HepG2 (cell line): ENCODE data around the gene SLC26A3. TPM values are rescaled to one million over a fixed set of nuclear protein-coding genes. Genes with fewer than 3 reads are reported as not detected.

Experiments used
- ATAC-seq: fragments of 200-7000 bp; cut with Tn5 transposase; 3 replicates; pipeline ENCODE4 v1.9.1; 2020; ENCODE audit warnings: mild to moderate bottlenecking, moderate library complexity
- BruUV-seq: library from RNA; stranded (reverse); fragments of 400-500 nt; replicated peaks from 2 replicates; lab custom pipeline; 2021; lab: Mats Ljungman, UMichigan
- CTCF ChIA-PET: fragments of 300-600 bp; formaldehyde crosslinking; extraction: SDS; loops from one replicate; lab custom pipeline; 2021; ENCODE audit warnings: low total read pairs, inconsistent platforms, low intra/inter-chr PET ratio; lab: Yijun Ruan, JAX
- POLR2A ChIA-PET: fragments of 350-600 bp; sonication (Branson Sonifier 250); formaldehyde crosslinking; loops from one replicate; lab custom pipeline; 2020; ENCODE audit warnings: antibody characterized with exemption, inconsistent platforms; lab: Yijun Ruan, JAX
- DNase-seq: peaks from one replicate; pipeline ENCODE4 v3.0.0-alpha.2; 2015; ENCODE audit warnings: low spot score
- FAIRE-seq: peaks from 3 replicates; lab custom pipeline; 2011; peaks lifted over from hg19 to GRCh38; lab: Jason Lieb, UNC
- H2AFZ ChIP-seq: one replicate; pipeline ENCODE4 v1.6.1; 2011; ENCODE audit warnings: low read length, inconsistent platforms
- H3K27ac ChIP-seq: fragments of 300-600 bp; 3 replicates; pipeline ENCODE4 v1.8.0; 2011; ENCODE audit warnings: mixed run types, mild to moderate bottlenecking, mixed read lengths, low read length, inconsistent platforms; ENCODE audit not compliant: insufficient read depth; ENCODE audit errors: extremely low read length
- H3K27me3 ChIP-seq, 2 experiments: fragments of 200-600 bp in 1 of 2; 2 replicates in 1 of 2; 3 replicates in 1 of 2; pipeline versions ENCODE4 v1.6.0 to v1.8.0; 2011; ENCODE audit warnings: low read length in 2 of 2, mild to moderate bottlenecking in 2 of 2, moderate library complexity in 2 of 2, inconsistent platforms in 1 of 2; ENCODE audit not compliant: insufficient read depth in 2 of 2, control insufficient read depth in 1 of 2
- H3K36me3 ChIP-seq, 2 experiments: fragments of 200-600 bp in 1 of 2; replicated peaks in 1 of 2; 2 replicates in 1 of 2; 3 replicates in 1 of 2; pipeline versions ENCODE4 v1.5.1 to v1.8.0; 2011; ENCODE audit warnings: low read length in 2 of 2, inconsistent platforms in 1 of 2; ENCODE audit not compliant: insufficient read depth in 2 of 2, control insufficient read depth in 1 of 2
- H3K4me1 ChIP-seq: 2 replicates; pipeline ENCODE4 v1.5.1; 2012; ENCODE audit warnings: low read length, inconsistent platforms; ENCODE audit not compliant: insufficient read depth
- H3K4me2 ChIP-seq: 2 replicates; pipeline ENCODE4 v1.6.0; 2011; ENCODE audit warnings: low read depth, low read length, inconsistent platforms
- H3K4me3 ChIP-seq, 3 experiments: fragments of 200-600 bp in 1 of 3; sonication (generic), shearing (Covaris generic) in 1 of 3; replicated peaks in 1 of 3; 2 replicates each; pipeline ENCODE4 v1.5.1; 2011 to 2016; ENCODE audit warnings: low read length in 3 of 3, inconsistent platforms in 2 of 3, low read depth in 2 of 3, mild to moderate bottlenecking in 2 of 3, control low read depth in 1 of 3, mixed read lengths in 1 of 3; ENCODE audit not compliant: insufficient read depth in 1 of 3
- H3K79me2 ChIP-seq: one replicate; pipeline ENCODE4 v1.6.1; 2011; ENCODE audit warnings: low read length, inconsistent platforms; ENCODE audit not compliant: insufficient read depth
- H3K9ac ChIP-seq: 2 replicates; pipeline ENCODE4 v1.6.0; 2011; ENCODE audit warnings: mild to moderate bottlenecking, low read depth, low read length, inconsistent platforms; ENCODE audit not compliant: insufficient read depth
- H3K9me3 ChIP-seq: 2 replicates; pipeline ENCODE4 v1.5.1; 2012; ENCODE audit warnings: mild to moderate bottlenecking, low read length
- H4K20me1 ChIP-seq: 2 replicates; pipeline ENCODE4 v1.6.0; 2011; ENCODE audit warnings: inconsistent platforms, mild to moderate bottlenecking, low read length, moderate library complexity; ENCODE audit not compliant: insufficient read depth
- ETV6 ChIP-seq: sonication (generic); formaldehyde crosslinking; conservative IDR thresholded peaks from 2 replicates; pipeline ENCODE4 v1.4.0; 2020; ENCODE audit warnings: missing genetic modification reagents
- IKZF4 ChIP-seq: sonication (generic); formaldehyde crosslinking; IDR thresholded peaks from 2 replicates; pipeline ENCODE4 v1.5.1; 2020; ENCODE audit warnings: borderline replicate concordance, mild to moderate bottlenecking, low read depth, missing genetic modification reagents; ENCODE audit errors: not compliant biosample characterization
- MYNN ChIP-seq: sonication (generic); formaldehyde crosslinking; IDR thresholded peaks from 2 replicates; pipeline ENCODE4 v1.4.0; 2020; ENCODE audit warnings: mild to moderate bottlenecking, low read depth, missing genetic modification reagents
- NFIC ChIP-seq: IDR thresholded peaks from 2 replicates; pipeline ENCODE4 v1.6.1; 2012; ENCODE audit warnings: mild to moderate bottlenecking, low read length, inconsistent platforms
- NR2F2 ChIP-seq: IDR thresholded peaks from 2 replicates; pipeline ENCODE4 v1.6.1; 2012; ENCODE audit warnings: low read depth, inconsistent platforms, borderline replicate concordance
- PITX1 ChIP-seq: sonication (generic); formaldehyde crosslinking; IDR thresholded peaks from 2 replicates; pipeline ENCODE4 v1.5.1; 2020; ENCODE audit warnings: mild to moderate bottlenecking, missing genetic modification reagents
- SMARCE1 ChIP-seq: fragments of 450-650 bp; IDR thresholded peaks from 2 replicates; pipeline ENCODE4 v1.6.1; 2017; ENCODE audit warnings: borderline replicate concordance
- SP2 ChIP-seq: sonication (generic); formaldehyde crosslinking; IDR thresholded peaks from 2 replicates; pipeline ENCODE4 v1.5.1; 2020; ENCODE audit warnings: mild to moderate bottlenecking, missing genetic modification reagents
- ZC3H4 ChIP-seq: sonication (generic); formaldehyde crosslinking; IDR thresholded peaks from 2 replicates; pipeline ENCODE4 v1.4.0; 2020; ENCODE audit warnings: missing genetic modification reagents, borderline replicate concordance
- ZNF343 ChIP-seq: sonication (generic); formaldehyde crosslinking; IDR thresholded peaks from 2 replicates; pipeline ENCODE4 v1.4.0; 2020; ENCODE audit warnings: mild to moderate bottlenecking, missing genetic modification reagents
- ZZZ3 ChIP-seq: sonication (generic); formaldehyde crosslinking; IDR thresholded peaks from 2 replicates; pipeline ENCODE4 v1.4.0; 2020; ENCODE audit warnings: missing genetic modification reagents, mild to moderate bottlenecking, borderline replicate concordance
- WGBS: methylation state at CpG from one replicate; pipeline ENCODE4 v1.1.6; 2017; ENCODE audit warnings: low lambda C conversion rate; 5-methylcytosine and 5-hydroxymethylcytosine counted together
- in situ Hi-C: cut with HindIII; loops from 2 replicates; pipeline ENCODE4 v1.10.0; 2017; ENCODE audit warnings: low pct_unique_long_range_greater_than_20kb; ENCODE audit not compliant: extremely low pct_ligation_motif_present
- intact Hi-C: fragments of 100-400 bp; cut with micrococcal nuclease; formaldehyde crosslinking; loops from one replicate; pipeline ENCODE4 v1.10.0; 2022; ENCODE audit not compliant: unreplicated experiment
- polyA plus RNA-seq, 8 experiments: library from polyadenylated mRNA; depleted of rRNA in 3 of 8; stranded (reverse) in 7 of 8; unstranded in 1 of 8; fragments of >200 nt; fragmentation: Illumina TruSeq in 4 of 8; extraction: Trizol in 4 of 8; gene quantifications; 2 replicates each; pipeline versions ENCODE4 v1.2.1 to v1.2.3, GENCODE V29; 2011 to 2016; ENCODE audit warnings: low read depth in 4 of 8, missing spikeins in 1 of 8, mixed read lengths in 1 of 8; ENCODE audit not compliant: insufficient read depth in 1 of 8
- total RNA-seq, 5 experiments: library from RNA; depleted of rRNA; stranded (reverse); fragments of >200 nt; fragmentation: Illumina TruSeq; extraction: Trizol; gene quantifications; 2 replicates each; pipeline ENCODE4 v1.2.3, GENCODE V29; 2016; ENCODE audit warnings: low read depth in 1 of 5
- TF ChIP-seq, protein P1 (sequence below): sonication (generic); formaldehyde crosslinking; IDR thresholded peaks from 2 replicates; pipeline ENCODE4 v1.4.0; 2020; ENCODE audit warnings: missing genetic modification reagents
- TF ChIP-seq, protein P2 (sequence below): sonication (generic); formaldehyde crosslinking; IDR thresholded peaks from 2 replicates; pipeline ENCODE4 v1.4.0; 2020; ENCODE audit warnings: missing genetic modification reagents

SLC26A3 gene
- total and polyA plus RNA-seq, 2 of the 13 experiments (the other 11 are each of a cell fraction or from before 2014, with no cell fraction given), result 0.11 to 0.30 TPM

DNA sequence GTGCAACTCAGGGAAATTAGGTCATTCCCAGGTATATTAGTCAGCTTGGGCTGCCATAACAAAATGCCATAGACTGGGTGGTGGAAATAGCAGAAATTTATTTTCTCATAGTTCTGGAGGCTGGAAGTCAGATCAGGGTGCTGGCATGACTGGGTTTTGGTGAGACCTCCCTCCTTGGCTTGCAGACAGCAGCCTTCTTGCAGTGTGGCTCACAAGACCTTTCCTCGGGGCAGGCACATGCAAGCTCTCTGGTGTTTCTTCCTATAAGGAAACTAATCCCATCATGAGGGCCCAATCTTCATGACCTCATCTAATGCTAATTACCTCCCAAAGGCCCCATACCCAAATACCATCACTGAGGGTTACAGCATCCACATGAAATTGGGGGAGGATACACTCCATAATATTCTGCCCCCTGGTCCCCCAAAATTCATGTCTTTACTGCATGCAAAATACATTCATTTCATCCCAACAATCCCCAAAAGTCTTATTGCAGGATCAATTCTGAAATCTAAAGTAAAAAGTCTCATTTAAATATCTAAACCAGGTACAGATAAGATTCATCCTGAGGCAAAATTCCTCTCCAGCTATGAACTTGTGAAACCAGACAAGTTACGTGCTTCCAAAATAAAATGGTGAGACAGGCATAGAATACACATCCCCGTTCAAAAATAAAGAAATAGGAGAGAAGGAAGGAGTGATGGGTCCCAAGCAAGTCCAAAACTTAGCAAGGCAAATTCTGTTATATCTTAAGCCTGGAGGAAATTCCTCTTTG lies 76.5 kb downstream of the SLC26A3 start:
- no peak overlapping the region for H2AFZ ChIP-seq
- DNase-seq, result no peak
- no peaks in the 10 kb centered on the region for H4K20me1 ChIP-seq
- no peak for TF ChIP-seq ZZZ3 (CRISPR knock-in tag)
- TF ChIP-seq SMARCE1, result no peak
- no peak for TF ChIP-seq NR2F2
- TF ChIP-seq NFIC, result no peak
- no peak for TF ChIP-seq ZC3H4 (CRISPR knock-in tag)
- no peak for TF ChIP-seq IKZF4 (CRISPR knock-in tag)
- no peak for TF ChIP-seq PITX1 (CRISPR knock-in tag)
- no peak for TF ChIP-seq SP2 (CRISPR knock-in tag)
- TF ChIP-seq, protein P1, sequence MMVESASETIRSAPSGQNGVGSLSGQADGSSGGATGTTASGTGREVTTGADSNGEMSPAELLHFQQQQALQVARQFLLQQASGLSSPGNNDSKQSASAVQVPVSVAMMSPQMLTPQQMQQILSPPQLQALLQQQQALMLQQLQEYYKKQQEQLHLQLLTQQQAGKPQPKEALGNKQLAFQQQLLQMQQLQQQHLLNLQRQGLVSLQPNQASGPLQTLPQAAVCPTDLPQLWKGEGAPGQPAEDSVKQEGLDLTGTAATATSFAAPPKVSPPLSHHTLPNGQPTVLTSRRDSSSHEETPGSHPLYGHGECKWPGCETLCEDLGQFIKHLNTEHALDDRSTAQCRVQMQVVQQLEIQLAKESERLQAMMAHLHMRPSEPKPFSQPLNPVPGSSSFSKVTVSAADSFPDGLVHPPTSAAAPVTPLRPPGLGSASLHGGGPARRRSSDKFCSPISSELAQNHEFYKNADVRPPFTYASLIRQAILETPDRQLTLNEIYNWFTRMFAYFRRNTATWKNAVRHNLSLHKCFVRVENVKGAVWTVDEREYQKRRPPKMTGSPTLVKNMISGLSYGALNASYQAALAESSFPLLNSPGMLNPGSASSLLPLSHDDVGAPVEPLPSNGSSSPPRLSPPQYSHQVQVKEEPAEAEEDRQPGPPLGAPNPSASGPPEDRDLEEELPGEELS (CRISPR knock-in tag), result no peak
- no peak for TF ChIP-seq MYNN (CRISPR knock-in tag)
- TF ChIP-seq, protein P2, sequence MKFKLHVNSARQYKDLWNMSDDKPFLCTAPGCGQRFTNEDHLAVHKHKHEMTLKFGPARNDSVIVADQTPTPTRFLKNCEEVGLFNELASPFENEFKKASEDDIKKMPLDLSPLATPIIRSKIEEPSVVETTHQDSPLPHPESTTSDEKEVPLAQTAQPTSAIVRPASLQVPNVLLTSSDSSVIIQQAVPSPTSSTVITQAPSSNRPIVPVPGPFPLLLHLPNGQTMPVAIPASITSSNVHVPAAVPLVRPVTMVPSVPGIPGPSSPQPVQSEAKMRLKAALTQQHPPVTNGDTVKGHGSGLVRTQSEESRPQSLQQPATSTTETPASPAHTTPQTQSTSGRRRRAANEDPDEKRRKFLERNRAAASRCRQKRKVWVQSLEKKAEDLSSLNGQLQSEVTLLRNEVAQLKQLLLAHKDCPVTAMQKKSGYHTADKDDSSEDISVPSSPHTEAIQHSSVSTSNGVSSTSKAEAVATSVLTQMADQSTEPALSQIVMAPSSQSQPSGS, result no peak
- no peak for TF ChIP-seq ZNF343
- TF ChIP-seq ETV6 (CRISPR knock-in tag), result no peak
- TF ChIP-seq, all 625 proteins: peak for 0
- BruUV-seq, result no TSS peak
- 18% methylated on average over 3 of the region's 3 CpGs for WGBS
- ChIA-PET POLR2A (no interaction called here), CTCF (no interaction called here)
- Histone ChIP-seq H3K4me1 (no peaks in the 10 kb centered on the region), H3K9ac (no peak overlapping the region), H3K9me3 (no peaks in the 10 kb centered on the region), H3K27me3 (no peaks in the 10 kb centered on the region; a peak in 1 of 5 replicates), H3K4me3 (no peak overlapping the region), H3K79me2 (no peaks in the 10 kb centered on the region), H3K27ac (no peak overlapping the region), H3K4me2 (no peak overlapping the region), H3K36me3 (no peaks in the 10 kb centered on the region)
- intact Hi-C loops, result loop anchor here (5.0 to 10.0 kb wide), 3 partner anchors 144 to 932 kb away; partner anchors contain the start of gene BCAP29
- FAIRE-seq (no peak), ATAC-seq (no peak)
- in situ Hi-C loops, result loop anchor here (25.0 kb wide), 1 partner anchor 386 kb away; no protein-coding TSS in a partner anchor
